Thyroid gland (tissue), 4 donors: Measurements from ENCODE around the gene CRYGC. TPM values are rescaled to one million over a fixed set of nuclear protein-coding genes. Genes with fewer than 3 reads are reported as not detected.
"Not testable (repeated sequence)": the region's sequence is repeated elsewhere in the genome, so short reads cannot be mapped to it uniquely, and the experiment has no call there.

Source experiments
- DNase-seq, 2 donors: peaks; one replicate each; pipeline ENCODE4 v3.0.0-alpha.2; 2019
- H3K27ac ChIP-seq, 3 donors: fragments of 200-600 bp; sonication (generic); 1 replicate in 2 of 3; 2 replicates in 1 of 3; pipeline ENCODE4 v1.5.1; 2016 to 2019; ENCODE audit warnings: mild to moderate bottlenecking in 1 of 3, moderate library complexity in 1 of 3
- H3K27me3 ChIP-seq: fragments of 200-600 bp; sonication (generic); one replicate; pipeline ENCODE4 v1.5.1; 2019
- H3K36me3 ChIP-seq, 2 donors: fragments of 200-600 bp; sonication (generic); one replicate each; pipeline ENCODE4 v1.5.1; 2016 to 2019
- H3K4me1 ChIP-seq, 2 donors: fragments of 200-600 bp; sonication (generic); one replicate each; pipeline ENCODE4 v1.5.1; 2017 to 2019
- H3K4me3 ChIP-seq, 3 donors: fragments of 200-600 bp; sonication (generic); replicated peaks in 1 of 3; 1 replicate in 2 of 3; 2 replicates in 1 of 3; pipeline ENCODE4 v1.5.1; 2016; ENCODE audit warnings: mild to moderate bottlenecking in 1 of 3
- H3K9me3 ChIP-seq: fragments of 200-600 bp; sonication (generic); one replicate; pipeline ENCODE4 v1.5.1; 2017
- POLR2A ChIP-seq, 2 donors: fragments of 450-650 bp; IDR thresholded peaks; one replicate each; pipeline ENCODE4 v1.6.1; 2017; ENCODE audit warnings: antibody characterized with exemption in 2 of 2, mild to moderate bottlenecking in 2 of 2, moderate library complexity in 1 of 2
- WGBS, 2 donors: methylation state at CpG; one replicate each; pipeline ENCODE4 v1.1.5; 2017; 5-methylcytosine and 5-hydroxymethylcytosine counted together
- intact Hi-C: fragments of 100-400 bp; cut with DNase I; formaldehyde crosslinking; loops from one replicate; pipeline ENCODE4 v1.15.1; 2023
- total RNA-seq, 4 donors: library from RNA; depleted of rRNA; stranded (reverse); fragments of >200 nt; gene quantifications; one replicate each; pipeline ENCODE4 v1.2.3, GENCODE V29; 2016
- TF ChIP-seq, protein P1 (sequence below), 6 experiments: fragments of 200-600 bp in 3 of 6; fragments of 450-650 bp in 3 of 6; sonication (generic) in 3 of 6; IDR thresholded peaks; one replicate each; pipeline ENCODE4 v1.5.1; 2016 to 2019; ENCODE audit warnings: antibody characterized with exemption in 6 of 6, mild to moderate bottlenecking in 2 of 6, inconsistent platforms in 1 of 6, moderate library complexity in 1 of 6

Gene CRYGC
- total RNA-seq, 4 donors from 2014 or later = not detected

DNA sequence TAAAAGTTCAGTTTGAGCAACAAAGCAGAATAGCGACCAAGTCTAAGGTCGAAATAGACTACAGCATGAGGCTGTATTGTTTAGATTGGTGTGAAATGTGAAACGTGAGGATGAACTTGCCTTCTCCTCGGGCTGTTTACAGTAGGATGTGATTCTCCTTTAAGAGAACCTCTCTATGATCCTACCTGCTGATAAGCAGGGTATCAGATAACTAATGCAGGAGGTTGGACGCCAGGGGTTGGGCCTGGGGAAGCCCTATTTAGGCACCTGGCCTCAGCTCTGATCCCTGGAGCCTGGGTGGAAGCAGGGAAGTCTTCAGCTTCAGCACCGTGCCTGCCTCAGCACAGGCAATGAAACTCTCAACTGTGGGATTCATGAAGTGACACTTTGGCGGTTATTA, 16.7 kb downstream of the CRYGC start:
- Histone ChIP-seq H3K36me3 (no peaks in the 10 kb centered on the region), H3K4me1 (no peaks in the 10 kb centered on the region), H3K27ac (no peak overlapping the region), H3K27me3 (peaks cover 4% of the 10 kb centered on the region), H3K9me3 (no peaks in the 10 kb centered on the region), H3K4me3 (no peak overlapping the region)
- intact Hi-C loops = no loop called here
- no peak for DNase-seq
- WGBS, 2 donors = 35 to 48% methylated on average over 7 of the region's 7 CpGs
- no peak for TF ChIP-seq POLR2A (IDR thresholded peaks at IDR 0.05)
- TF ChIP-seq, protein P1, sequence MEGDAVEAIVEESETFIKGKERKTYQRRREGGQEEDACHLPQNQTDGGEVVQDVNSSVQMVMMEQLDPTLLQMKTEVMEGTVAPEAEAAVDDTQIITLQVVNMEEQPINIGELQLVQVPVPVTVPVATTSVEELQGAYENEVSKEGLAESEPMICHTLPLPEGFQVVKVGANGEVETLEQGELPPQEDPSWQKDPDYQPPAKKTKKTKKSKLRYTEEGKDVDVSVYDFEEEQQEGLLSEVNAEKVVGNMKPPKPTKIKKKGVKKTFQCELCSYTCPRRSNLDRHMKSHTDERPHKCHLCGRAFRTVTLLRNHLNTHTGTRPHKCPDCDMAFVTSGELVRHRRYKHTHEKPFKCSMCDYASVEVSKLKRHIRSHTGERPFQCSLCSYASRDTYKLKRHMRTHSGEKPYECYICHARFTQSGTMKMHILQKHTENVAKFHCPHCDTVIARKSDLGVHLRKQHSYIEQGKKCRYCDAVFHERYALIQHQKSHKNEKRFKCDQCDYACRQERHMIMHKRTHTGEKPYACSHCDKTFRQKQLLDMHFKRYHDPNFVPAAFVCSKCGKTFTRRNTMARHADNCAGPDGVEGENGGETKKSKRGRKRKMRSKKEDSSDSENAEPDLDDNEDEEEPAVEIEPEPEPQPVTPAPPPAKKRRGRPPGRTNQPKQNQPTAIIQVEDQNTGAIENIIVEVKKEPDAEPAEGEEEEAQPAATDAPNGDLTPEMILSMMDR (IDR thresholded peaks at IDR 0.05) = no peak

DNA sequence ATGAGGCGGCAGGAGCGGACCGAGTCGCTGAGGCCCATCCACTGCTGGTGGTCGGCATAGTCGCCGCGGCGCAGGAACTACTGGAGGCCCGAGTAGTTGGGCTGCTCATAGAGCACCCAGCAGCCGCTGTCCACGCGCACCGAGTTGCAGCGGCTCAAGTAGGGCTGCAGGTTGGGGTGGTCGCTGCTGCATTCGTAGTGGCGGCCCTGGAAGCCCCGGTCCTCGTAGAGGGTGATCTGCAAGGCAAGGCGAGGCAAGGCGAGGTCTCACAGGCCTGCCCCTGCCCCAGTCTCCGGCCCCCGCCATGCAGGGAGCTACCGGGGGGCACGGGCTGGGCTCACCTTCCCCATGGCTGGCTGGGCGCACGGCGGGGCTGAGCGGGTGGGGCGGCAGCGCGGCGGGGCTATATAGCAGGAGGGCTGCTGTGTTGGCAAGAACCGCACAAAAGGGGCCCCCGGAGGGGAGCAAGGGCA, 17.3 kb downstream of the CRYGC start:
- H3K9me3 ChIP-seq, H3K36me3 ChIP-seq, H3K4me3 ChIP-seq, DNase-seq, H3K27me3 ChIP-seq, intact Hi-C loops, H3K27ac ChIP-seq, H3K4me1 ChIP-seq: not testable (repeated sequence)
- WGBS, 2 donors = 10 to 14% methylated on average over 13 to 23 of the region's 36 CpGs

DNA sequence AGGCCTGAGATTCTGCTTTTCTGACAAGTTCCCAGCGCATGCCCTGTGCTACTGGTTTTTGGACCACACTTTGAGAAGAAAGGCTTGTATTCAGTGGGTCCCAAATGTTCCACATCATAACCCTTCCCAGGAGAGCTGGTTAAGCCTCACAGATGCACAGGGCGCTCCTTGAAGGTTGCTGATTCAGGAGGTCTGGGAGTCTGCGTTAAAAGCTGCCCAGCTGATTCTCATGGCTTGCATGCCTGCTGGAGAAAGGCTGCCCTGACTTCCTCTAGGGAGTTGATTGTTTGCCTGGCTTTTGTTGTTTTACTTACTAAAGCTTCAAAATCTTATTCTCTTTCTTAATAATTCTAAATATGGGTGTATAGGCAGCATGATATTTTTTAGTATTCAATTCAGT, 26.0 kb downstream of the CRYGC start:
- no peak for TF ChIP-seq POLR2A (IDR thresholded peaks at IDR 0.05)
- intact Hi-C loops = no loop called here
- Histone ChIP-seq H3K27ac (no peak overlapping the region), H3K4me1 (no peaks in the 10 kb centered on the region), H3K27me3 (no peaks in the 10 kb centered on the region), H3K4me3 (no peak overlapping the region), H3K9me3 (no peaks in the 10 kb centered on the region), H3K36me3 (no peaks in the 10 kb centered on the region)
- DNase-seq = no peak
- 80 to 86% methylated on average over 3 of the region's 3 CpGs for WGBS, 2 donors

DNA sequence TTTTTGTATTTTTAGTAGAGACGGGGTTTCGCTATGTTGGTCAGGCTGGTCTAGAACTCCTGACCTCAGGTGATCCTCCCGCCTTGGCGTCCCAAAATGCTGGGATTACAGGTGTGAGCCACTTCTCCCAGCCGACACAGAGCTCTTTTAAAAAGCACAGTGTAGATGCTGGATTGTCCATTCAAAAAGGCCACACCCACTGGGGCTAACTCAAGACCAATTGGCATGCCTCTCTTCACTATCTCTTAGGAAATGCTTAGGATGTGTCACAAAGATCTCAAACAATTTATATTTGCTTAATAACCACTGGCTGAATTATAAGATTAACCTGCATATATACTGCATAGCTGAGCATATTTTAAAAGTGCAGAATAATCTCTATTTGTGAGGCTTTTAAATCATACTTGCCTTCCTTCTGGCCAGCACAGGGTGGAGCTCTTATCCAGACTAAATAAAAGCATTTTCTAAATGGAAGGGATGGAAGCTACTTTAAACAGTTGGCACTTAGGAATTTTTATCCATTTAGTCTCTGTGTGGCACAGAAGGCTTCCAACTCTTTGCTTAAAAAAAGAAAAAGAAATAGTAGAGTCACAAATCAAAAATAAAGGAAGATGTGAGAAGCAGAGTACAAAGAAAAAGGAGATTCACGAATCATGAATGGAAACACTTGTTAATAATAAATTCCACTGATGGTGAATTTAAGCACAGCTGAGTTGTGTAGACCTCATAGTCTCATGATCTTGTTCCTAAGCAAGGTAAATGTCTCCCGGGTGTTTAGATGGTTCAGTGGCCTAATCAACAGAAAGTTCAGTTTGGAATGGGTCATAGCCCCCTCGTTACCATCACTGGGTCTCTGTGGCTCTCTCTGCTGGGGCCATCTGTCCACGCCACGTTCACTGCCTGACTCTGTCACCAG, 27.7 kb downstream of the CRYGC start:
- TF ChIP-seq, protein P1 (IDR thresholded peaks at IDR 0.05) = no peak

DNA sequence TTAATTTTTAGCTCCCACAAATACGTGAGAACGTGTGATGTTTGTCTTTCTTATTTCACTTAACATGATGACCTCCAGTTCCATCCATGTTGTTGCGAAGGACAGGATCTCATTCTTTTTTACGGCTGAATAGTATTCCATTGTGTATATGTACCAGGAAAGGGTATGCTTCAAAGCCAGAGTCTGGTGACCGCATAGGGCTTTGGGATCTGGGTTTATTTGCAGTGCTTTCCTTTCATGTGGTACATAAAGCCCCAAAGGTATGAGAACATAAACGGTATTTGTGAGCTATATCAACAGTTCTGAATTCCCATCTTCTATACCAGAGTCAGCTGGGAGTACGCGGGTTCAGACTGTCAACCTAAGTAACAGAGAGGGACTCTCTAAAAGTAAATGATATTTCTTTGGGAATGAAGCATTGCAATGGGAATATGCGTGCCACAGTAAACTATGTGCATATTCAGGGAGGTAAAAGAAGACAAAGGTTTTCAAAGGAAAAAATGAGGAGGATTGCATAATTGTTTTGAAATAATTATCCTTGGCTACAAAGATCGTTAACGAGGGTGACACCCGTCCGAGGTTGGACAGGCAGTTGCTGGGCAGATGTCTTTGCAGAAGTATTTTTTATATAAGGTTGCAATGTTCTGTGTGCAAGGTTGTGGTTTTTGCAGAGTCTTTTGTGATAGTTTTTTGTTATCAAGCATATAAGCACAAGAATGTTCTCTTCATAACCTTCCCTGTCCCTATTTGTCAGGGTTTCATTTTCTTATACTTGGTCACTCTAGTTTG, 29.8 kb downstream of the CRYGC start:
- intact Hi-C loops = no loop called here
- Histone ChIP-seq H3K4me1 (no peaks in the 10 kb centered on the region), H3K36me3 (no peaks in the 10 kb centered on the region), H3K4me3 (no peak overlapping the region), H3K27ac (no peak overlapping the region), H3K9me3 (no peaks in the 10 kb centered on the region), H3K27me3 (no peaks in the 10 kb centered on the region)
- TF ChIP-seq, protein P1 (IDR thresholded peaks at IDR 0.05) = no peak
- TF ChIP-seq POLR2A (IDR thresholded peaks at IDR 0.05) = no peak
- WGBS, 2 donors = 76 to 86% methylated on average over 13 of the region's 13 CpGs
- DNase-seq = no peak

More for the DNA sequence above, 27.7 kb downstream of the CRYGC start:
- intact Hi-C loops = no loop called here
- Histone ChIP-seq H3K27ac (no peak overlapping the region), H3K9me3 (no peaks in the 10 kb centered on the region), H3K36me3 (no peaks in the 10 kb centered on the region), H3K4me1 (no peaks in the 10 kb centered on the region), H3K27me3 (no peaks in the 10 kb centered on the region), H3K4me3 (no peak overlapping the region)
- whole genome bisulfite sequencing, 2 donors = 49 to 55% methylated on average over 10 of the region's 10 CpGs
- DNase-seq = no peak

DNA sequence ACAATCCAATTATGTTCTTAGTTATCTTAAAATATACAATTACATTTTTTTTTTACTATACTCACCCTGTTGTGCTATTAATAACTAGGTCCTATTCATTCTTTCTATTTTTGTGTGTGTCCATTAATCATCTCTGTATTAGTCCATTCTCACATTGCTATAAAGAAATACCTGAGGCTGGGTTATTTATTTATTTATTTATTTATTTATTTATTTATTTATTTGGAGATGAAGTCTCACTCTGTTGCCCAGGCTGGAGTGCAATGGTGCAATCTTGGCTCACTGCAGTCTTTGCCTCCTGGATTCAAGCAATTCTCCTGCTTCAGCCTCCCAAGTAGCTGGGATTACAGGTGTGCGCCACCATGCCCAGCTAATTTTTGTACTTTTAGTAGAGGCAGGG, 30.9 kb downstream of the CRYGC start:
- H3K27ac ChIP-seq, H3K36me3 ChIP-seq, DNase-seq, H3K27me3 ChIP-seq, H3K4me3 ChIP-seq, H3K9me3 ChIP-seq, intact Hi-C loops, H3K4me1 ChIP-seq: not testable (repeated sequence)
- WGBS, 2 donors = 100% methylated on average over 1 of the region's 1 CpG
